CD14-positive monocyte (primary cell): ENCODE results near the gene PON2. TPM values are rescaled to one million over a fixed set of nuclear protein-coding genes. Genes with fewer than 3 reads are reported as not detected.
"Not testable (repeated sequence)": the region's sequence is repeated elsewhere in the genome, so short reads cannot be mapped to it uniquely, and the experiment has no call there.

Experiments used
- DNase-seq, 3 donors: peaks; one replicate each; pipeline ENCODE4 v3.0.0-alpha.2; 2011 to 2022
- H2AFZ ChIP-seq: 2 replicates; pipeline ENCODE4 v1.6.0; 2012; ENCODE audit warnings: mild to moderate bottlenecking, low read depth, low read length, inconsistent platforms; ENCODE audit not compliant: insufficient read depth, poor library complexity, severe bottlenecking
- H3K27ac ChIP-seq, 2 donors: 1 replicate in 1 of 2; 2 replicates in 1 of 2; pipeline ENCODE4 v1.5.1; 2012 to 2013; ENCODE audit warnings: low read length in 2 of 2, control low read depth in 1 of 2, inconsistent platforms in 1 of 2, low read depth in 1 of 2, mild to moderate bottlenecking in 1 of 2
- H3K27me3 ChIP-seq, 2 donors: one replicate each; pipeline versions ENCODE4 v1.6.0 to v1.6.1; 2011 to 2013; ENCODE audit warnings: low read length in 2 of 2; ENCODE audit not compliant: control insufficient read depth in 2 of 2, insufficient read depth in 2 of 2
- H3K36me3 ChIP-seq, 2 donors: replicated peaks in 1 of 2; 1 replicate in 1 of 2; 2 replicates in 1 of 2; pipeline versions ENCODE4 v1.5.1 to v1.6.1; 2012 to 2013; ENCODE audit warnings: low read length in 2 of 2, control low read depth in 1 of 2, inconsistent platforms in 1 of 2, mild to moderate bottlenecking in 1 of 2; ENCODE audit not compliant: insufficient read depth in 2 of 2, control insufficient read depth in 1 of 2
- H3K4me1 ChIP-seq, 2 donors: 1 replicate in 1 of 2; 2 replicates in 1 of 2; pipeline versions ENCODE4 v1.5.1 to v1.6.1; 2012 to 2013; ENCODE audit warnings: low read length in 2 of 2, control low read depth in 1 of 2, inconsistent platforms in 1 of 2, mild to moderate bottlenecking in 1 of 2, moderate library complexity in 1 of 2; ENCODE audit not compliant: insufficient read depth in 2 of 2, control insufficient read depth in 1 of 2
- H3K4me2 ChIP-seq: replicated peaks from 2 replicates; pipeline ENCODE3; 2012; ENCODE audit warnings: low read length, moderate library complexity, mild to moderate bottlenecking; ENCODE audit not compliant: poor library complexity, severe bottlenecking; ENCODE audit errors: extremely low read depth
- H3K4me3 ChIP-seq, 3 experiments: fragments of 200-600 bp in 1 of 3; sonication (generic) in 1 of 3; replicated peaks in 1 of 3; 1 replicate in 2 of 3; 2 replicates in 1 of 3; pipeline ENCODE4 v1.5.1; 2011 to 2013; ENCODE audit warnings: low read length in 3 of 3, mild to moderate bottlenecking in 3 of 3, control low read depth in 2 of 3, low read depth in 2 of 3, inconsistent platforms in 1 of 3, moderate library complexity in 1 of 3
- H3K79me2 ChIP-seq: 2 replicates; pipeline ENCODE4 v1.6.0; 2012; ENCODE audit warnings: mild to moderate bottlenecking, control low read depth, inconsistent platforms, low read length, moderate library complexity; ENCODE audit not compliant: insufficient read depth
- H3K9ac ChIP-seq: 2 replicates; pipeline ENCODE4 v1.6.0; 2017; ENCODE audit warnings: low read length, mild to moderate bottlenecking; ENCODE audit not compliant: insufficient read depth, poor library complexity, severe bottlenecking
- H3K9me3 ChIP-seq, 2 donors: replicated peaks in 1 of 2; 1 replicate in 1 of 2; 2 replicates in 1 of 2; pipeline versions ENCODE4 v1.5.1 to v1.6.1; 2012 to 2013; ENCODE audit warnings: low read length in 2 of 2, control low read depth in 1 of 2; ENCODE audit not compliant: control insufficient read depth in 1 of 2, insufficient read depth in 1 of 2
- H4K20me1 ChIP-seq: 2 replicates; pipeline ENCODE4 v1.6.0; 2012; ENCODE audit warnings: mild to moderate bottlenecking, low read length, control low read depth, moderate library complexity; ENCODE audit not compliant: insufficient read depth
- H3K27ac Mint-ChIP-seq, 7 donors: one replicate each; pipeline ENCODE4 v1.8.0; 2020; ENCODE audit warnings: mild to moderate bottlenecking in 7 of 7, mixed read lengths in 7 of 7, moderate library complexity in 6 of 7, inconsistent platforms in 2 of 7
- H3K27me3 Mint-ChIP-seq, 3 donors: one replicate each; pipeline ENCODE4 v1.8.0; 2021 to 2022; ENCODE audit warnings: low read depth in 3 of 3, mild to moderate bottlenecking in 3 of 3, mixed read lengths in 3 of 3, moderate library complexity in 3 of 3, inconsistent platforms in 1 of 3
- H3K36me3 Mint-ChIP-seq, 2 donors: one replicate each; pipeline ENCODE4 v1.8.0; 2020; ENCODE audit warnings: mixed read lengths in 2 of 2, inconsistent platforms in 1 of 2, mild to moderate bottlenecking in 1 of 2
- H3K4me1 Mint-ChIP-seq: one replicate; pipeline ENCODE4 v1.8.0; 2020; ENCODE audit warnings: mild to moderate bottlenecking, mixed read lengths
- H3K4me3 Mint-ChIP-seq, 2 donors: one replicate each; pipeline ENCODE4 v1.8.0; 2020; ENCODE audit warnings: mild to moderate bottlenecking in 2 of 2, mixed read lengths in 2 of 2, moderate library complexity in 1 of 2
- H3K9me3 Mint-ChIP-seq, 7 donors: one replicate each; pipeline ENCODE4 v1.8.0; 2020 to 2022; ENCODE audit warnings: mixed read lengths in 7 of 7, mild to moderate bottlenecking in 6 of 7, moderate library complexity in 6 of 7, inconsistent platforms in 2 of 7
- CTCF ChIP-seq: fragments of 200-600 bp; IDR thresholded peaks from one replicate; pipeline ENCODE4 v1.8.0; 2022; ENCODE audit warnings: antibody characterized with exemption, mild to moderate bottlenecking
- WGBS: methylation state at CpG from one replicate; pipeline ENCODE4 v1.1.5; 2013; ENCODE audit warnings: missing lambda C conversion rate; ENCODE audit not compliant: insufficient coverage; 5-methylcytosine and 5-hydroxymethylcytosine counted together
- intact Hi-C, 2 donors: fragments of 100-400 bp; cut with micrococcal nuclease; formaldehyde crosslinking; loops; one replicate each; pipeline versions ENCODE4 v1.15.0 to v1.15.1; 2023
- polyA plus RNA-seq, 3 donors: library from polyadenylated mRNA; depleted of rRNA in 1 of 3; unstranded in 2 of 3; stranded (reverse) in 1 of 3; fragments of 300-500 nt in 2 of 3; fragments of >200 nt in 1 of 3; fragmentation: Illumina TruSeq in 2 of 3; gene quantifications; 1 replicate in 2 of 3; 2 replicates in 1 of 3; pipeline ENCODE4 v1.2.3, GENCODE V29; 2012 to 2021

The PON2 gene
- polyA plus RNA-seq, 3 donors: 11.5 to 14.7 (median 14.4) TPM

GRCh38 chr7:95391761-95392160, 43.1 kb downstream of the PON2 start:
- H3K27ac ChIP-seq: no peak overlapping the region
- no peak overlapping the region for H3K4me3 Mint-ChIP-seq
- no peak overlapping the region for H3K9ac ChIP-seq
- H3K4me1 Mint-ChIP-seq: peaks cover 12% of the 10 kb centered on the region
- H3K4me3 ChIP-seq: no peak overlapping the region
- H3K79me2 ChIP-seq: no peaks in the 10 kb centered on the region
- no peak overlapping the region for H3K27ac Mint-ChIP-seq
- H3K36me3 Mint-ChIP-seq: no peaks in the 10 kb centered on the region
- no peak for TF ChIP-seq CTCF
- H3K27me3 Mint-ChIP-seq: peaks cover 19 to 22% (median 19%) of the 10 kb centered on the region in 3 donors
- no CpG with 5 or more reads among the region's 2 CpGs for WGBS
- peaks cover 2 to 11% (median 8%) of the 10 kb centered on the region in 7 donors for H3K9me3 Mint-ChIP-seq
- intact Hi-C loops: no loop called here
- peaks cover 0 to 4% of the 10 kb centered on the region in 2 donors for H3K9me3 ChIP-seq
- H2AFZ ChIP-seq: no peak overlapping the region
- H4K20me1 ChIP-seq: no peaks in the 10 kb centered on the region
- peaks cover 0 to 9% of the 10 kb centered on the region in 2 donors for H3K4me1 ChIP-seq
- H3K4me2 ChIP-seq: no peak overlapping the region
- peaks cover 7 to 14% of the 10 kb centered on the region in 2 donors for H3K27me3 ChIP-seq
- H3K36me3 ChIP-seq: no peaks in the 10 kb centered on the region
- no peak for DNase-seq

- DNase-seq: no peak
- no peaks in the 10 kb centered on the region for H4K20me1 ChIP-seq
- Mint-ChIP-seq H3K9me3 (peaks cover 5 to 18% (median 9%) of the 10 kb centered on the region in 7 donors), H3K4me1 (peaks cover 1% of the 10 kb centered on the region), H3K27me3 (peaks cover 6 to 7% (median 7%) of the 10 kb centered on the region in 3 donors), H3K36me3 (no peaks in the 10 kb centered on the region), H3K27ac (no peak overlapping the region), H3K4me3 (no peak overlapping the region)
- no peaks in the 10 kb centered on the region for H3K9me3 ChIP-seq
- no peak for TF ChIP-seq CTCF
- intact Hi-C loops: no loop called here
- H3K4me1 ChIP-seq: no peaks in the 10 kb centered on the region
- H3K79me2 ChIP-seq: no peaks in the 10 kb centered on the region
- H3K4me2 ChIP-seq: no peak overlapping the region
- H3K36me3 ChIP-seq: no peaks in the 10 kb centered on the region
- no peaks in the 10 kb centered on the region for H3K27me3 ChIP-seq
- WGBS: 95% methylated on average over 5 of the region's 7 CpGs
- no peak overlapping the region for H3K27ac ChIP-seq
- H3K9ac ChIP-seq: no peak overlapping the region
- H3K4me3 ChIP-seq: no peak overlapping the region
- H2AFZ ChIP-seq: no peak overlapping the region
Observed at GRCh38 chr7:95389516-95389915, 45.3 kb downstream of the PON2 start.

- H3K27me3 ChIP-seq, H3K36me3 ChIP-seq, H3K79me2 ChIP-seq, H3K4me3 Mint-ChIP-seq, H3K4me1 Mint-ChIP-seq, DNase-seq, H4K20me1 ChIP-seq, H3K4me1 ChIP-seq, intact Hi-C loops, H3K4me2 ChIP-seq, H3K36me3 Mint-ChIP-seq, H3K4me3 ChIP-seq, H3K27ac ChIP-seq, H3K27ac Mint-ChIP-seq, H3K9ac ChIP-seq, H2AFZ ChIP-seq, H3K27me3 Mint-ChIP-seq: not testable (repeated sequence)
- 94% methylated on average over 3 of the region's 10 CpGs for WGBS
- peaks cover 17 to 27% (median 19%) of the 10 kb centered on the region in 7 donors for H3K9me3 Mint-ChIP-seq
- H3K9me3 ChIP-seq: peaks cover 0 to 18% of the 10 kb centered on the region in 2 donors
Observed at GRCh38 chr7:95379457-95379856, 55.4 kb downstream of the PON2 start.
